H9 (cell line): Measurements from ENCODE around the gene TREML2. TPM values are rescaled to one million over a fixed set of nuclear protein-coding genes. Genes with fewer than 3 reads are reported as not detected.

ENCODE experiments used
- DNase-seq: peaks from one replicate; pipeline ENCODE4 v3.0.0-alpha.2; 2017
- H2AFZ ChIP-seq: one replicate; pipeline ENCODE4 v1.6.1; 2013; ENCODE audit warnings: mild to moderate bottlenecking, low read length, control low read depth, moderate library complexity
- H2AK5ac ChIP-seq: 2 replicates; pipeline ENCODE4 v1.6.1; 2013; ENCODE audit warnings: low read length, control low read depth, mixed read lengths; ENCODE audit not compliant: insufficient read length
- H2BK120ac ChIP-seq: one replicate; pipeline ENCODE4 v1.6.1; 2013; ENCODE audit warnings: low read depth, mild to moderate bottlenecking, low read length, control low read depth, inconsistent platforms; ENCODE audit not compliant: poor library complexity, severe bottlenecking
- H2BK12ac ChIP-seq: 2 replicates; pipeline ENCODE4 v1.6.1; 2013; ENCODE audit warnings: low read length, control low read depth, mixed read lengths, low read depth; ENCODE audit not compliant: insufficient read length
- H2BK15ac ChIP-seq: 2 replicates; pipeline ENCODE4 v1.6.1; 2013; ENCODE audit warnings: low read depth, low read length, control low read depth
- H2BK20ac ChIP-seq: one replicate; pipeline ENCODE4 v1.6.1; 2013; ENCODE audit warnings: low read depth, mild to moderate bottlenecking, low read length, control low read depth, inconsistent platforms; ENCODE audit not compliant: poor library complexity, severe bottlenecking
- H2BK5ac ChIP-seq: 2 replicates; pipeline ENCODE4 v1.6.1; 2013; ENCODE audit warnings: low read length, control low read depth, mixed read lengths; ENCODE audit not compliant: insufficient read length
- H3K14ac ChIP-seq: 2 replicates; pipeline ENCODE4 v1.6.1; 2013; ENCODE audit warnings: low read length, control low read depth; ENCODE audit not compliant: insufficient read depth
- H3K18ac ChIP-seq: 2 replicates; pipeline ENCODE4 v1.6.1; 2013; ENCODE audit warnings: low read depth, mild to moderate bottlenecking, mixed read lengths, low read length, control low read depth; ENCODE audit not compliant: insufficient read length
- H3K23ac ChIP-seq: 2 replicates; pipeline ENCODE4 v1.6.1; 2013; ENCODE audit warnings: low read length, control low read depth, mixed read lengths, low read depth; ENCODE audit not compliant: insufficient read length
- H3K23me2 ChIP-seq: 2 replicates; pipeline ENCODE4 v1.6.1; 2013; ENCODE audit warnings: low read depth, mild to moderate bottlenecking, mixed read lengths, low read length, control low read depth; ENCODE audit not compliant: insufficient read length, poor library complexity, severe bottlenecking
- H3K27ac ChIP-seq: 2 replicates; pipeline ENCODE4 v1.5.1; 2013; ENCODE audit warnings: low read length, control low read depth, mixed read lengths, low read depth; ENCODE audit not compliant: insufficient read length
- H3K27me3 ChIP-seq: 2 replicates; pipeline ENCODE4 v1.6.1; 2013; ENCODE audit warnings: low read length, control low read depth, inconsistent platforms; ENCODE audit not compliant: insufficient read depth
- H3K4ac ChIP-seq: 2 replicates; pipeline ENCODE4 v1.6.1; 2013; ENCODE audit warnings: low read depth, mild to moderate bottlenecking, control low read depth, inconsistent platforms, low read length, moderate library complexity
- H3K4me1 ChIP-seq: 2 replicates; pipeline ENCODE4 v1.6.1; 2013; ENCODE audit warnings: low read length, control low read depth, inconsistent platforms; ENCODE audit not compliant: insufficient read depth
- H3K4me2 ChIP-seq: 2 replicates; pipeline ENCODE4 v1.6.1; 2013; ENCODE audit warnings: low read length, control low read depth, mixed read lengths; ENCODE audit not compliant: insufficient read length, insufficient read depth
- H3K56ac ChIP-seq: 2 replicates; pipeline ENCODE4 v1.6.1; 2013; ENCODE audit warnings: low read depth, mild to moderate bottlenecking, mixed read lengths, low read length, control low read depth; ENCODE audit not compliant: insufficient read length
- H3K79me1 ChIP-seq: 2 replicates; pipeline ENCODE4 v1.6.1; 2013; ENCODE audit warnings: low read depth, mild to moderate bottlenecking, moderate library complexity, low read length, control low read depth, inconsistent platforms; ENCODE audit not compliant: insufficient read depth, poor library complexity, severe bottlenecking
- H3K79me2 ChIP-seq: 2 replicates; pipeline ENCODE4 v1.6.1; 2013; ENCODE audit warnings: low read length, control low read depth, inconsistent platforms; ENCODE audit not compliant: insufficient read depth
- H3K9ac ChIP-seq: 2 replicates; pipeline ENCODE4 v1.6.1; 2013; ENCODE audit warnings: low read length, control low read depth, mixed read lengths; ENCODE audit not compliant: insufficient read length; ENCODE audit errors: extremely low read depth
- H3K9me3 ChIP-seq: one replicate; pipeline ENCODE4 v1.6.1; 2013; ENCODE audit warnings: low read depth, low read length, inconsistent platforms; ENCODE audit not compliant: control insufficient read depth
- H3T11ph ChIP-seq: one replicate; pipeline ENCODE4 v1.6.1; 2013; ENCODE audit warnings: mild to moderate bottlenecking, low read length, control low read depth, inconsistent platforms
- H4K20me1 ChIP-seq: one replicate; pipeline ENCODE4 v1.6.1; 2013; ENCODE audit not compliant: control insufficient read depth, insufficient read length, insufficient read depth
- H4K5ac ChIP-seq: 2 replicates; pipeline ENCODE4 v1.6.1; 2013; ENCODE audit warnings: low read depth, mild to moderate bottlenecking, mixed read lengths, low read length, control low read depth; ENCODE audit not compliant: insufficient read length
- H4K8ac ChIP-seq: replicated peaks from 2 replicates; pipeline ENCODE4 v1.6.1; 2013; ENCODE audit warnings: low read length, control low read depth, mixed read lengths, low read depth; ENCODE audit not compliant: insufficient read length
- H4K91ac ChIP-seq: 2 replicates; pipeline ENCODE4 v1.6.1; 2013; ENCODE audit warnings: low read depth, mild to moderate bottlenecking, moderate library complexity, mixed read lengths, low read length, control low read depth; ENCODE audit not compliant: insufficient read length
- H3K27ac Mint-ChIP-seq, 3 experiments: 2 replicates in 2 of 3; 3 replicates in 1 of 3; pipeline ENCODE4 v1.8.0; 2020 to 2021; ENCODE audit warnings: mixed read lengths in 3 of 3, mild to moderate bottlenecking in 1 of 3, moderate library complexity in 1 of 3
- H3K27me3 Mint-ChIP-seq: 2 replicates; pipeline ENCODE4 v1.8.0; 2021; ENCODE audit warnings: low read depth, mild to moderate bottlenecking, moderate library complexity, mixed read lengths
- H3K36me3 Mint-ChIP-seq, 3 experiments: 2 replicates in 2 of 3; 3 replicates in 1 of 3; pipeline ENCODE4 v1.8.0; 2020 to 2021; ENCODE audit warnings: low read depth in 3 of 3, mixed read lengths in 3 of 3; ENCODE audit not compliant: insufficient read depth in 1 of 3
- H3K4me1 Mint-ChIP-seq, 2 experiments: 2 replicates each; pipeline ENCODE4 v1.8.0; 2020; ENCODE audit warnings: mixed read lengths in 2 of 2
- H3K4me3 Mint-ChIP-seq, 2 experiments: 2 replicates in 1 of 2; 3 replicates in 1 of 2; pipeline ENCODE4 v1.8.0; 2020 to 2021; ENCODE audit warnings: mild to moderate bottlenecking in 2 of 2, mixed read lengths in 2 of 2, moderate library complexity in 1 of 2
- H3K9me3 Mint-ChIP-seq, 2 experiments: 2 replicates in 1 of 2; 3 replicates in 1 of 2; pipeline ENCODE4 v1.8.0; 2020; ENCODE audit warnings: mild to moderate bottlenecking in 2 of 2, mixed read lengths in 2 of 2, moderate library complexity in 1 of 2
- CTCF ChIP-seq: fragments of 200-600 bp; sonication (generic); conservative IDR thresholded peaks from 3 replicates; pipeline ENCODE4 v1.8.0; 2021; ENCODE audit warnings: antibody characterized with exemption, mild to moderate bottlenecking
- WGBS: extraction: QIAGEN DNeasy Blood & Tissue Kit; methylation state at CpG from one replicate; pipeline ENCODE4 v1.1.7; 2013; ENCODE audit warnings: missing lambda C conversion rate, low lambda C conversion rate, mixed read lengths; ENCODE audit not compliant: insufficient read length; ENCODE audit errors: extremely low coverage; 5-methylcytosine and 5-hydroxymethylcytosine counted together
- total RNA-seq: library from RNA; stranded (reverse); gene quantifications from 2 replicates; pipeline ENCODE4 v1.2.1, GENCODE V29; 2021

Gene TREML2
- total RNA-seq, 1 experiment from 2014 or later, result 0.07 TPM

DNA sequence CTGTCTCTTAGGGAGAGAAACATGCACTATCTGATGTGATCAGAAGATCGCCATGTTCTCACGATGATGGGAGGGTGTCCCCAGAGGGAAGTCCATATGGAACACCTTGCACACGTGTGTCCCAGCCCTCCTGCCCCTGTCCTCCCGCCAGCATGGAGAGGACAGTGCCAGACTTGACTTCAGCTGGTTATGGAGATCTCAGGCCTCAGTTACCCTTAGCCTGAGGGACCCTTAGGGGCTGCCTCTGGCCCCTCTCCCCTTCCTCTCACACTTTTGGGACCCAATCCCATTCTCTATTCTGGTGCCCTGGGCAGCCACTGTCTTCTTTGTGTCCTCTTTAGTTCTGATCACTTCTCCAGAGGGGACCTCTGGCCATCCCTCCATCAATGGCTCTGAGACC lies 28.8 kb upstream of the TREML2 start:
- no peaks in the 10 kb centered on the region for H3K9me3 Mint-ChIP-seq
- WGBS, result no CpG with 5 or more reads among the region's 4 CpGs

More for the DNA sequence above, 28.8 kb upstream of the TREML2 start:
- Mint-ChIP-seq H3K4me3 (no peak overlapping the region), H3K4me1 (peaks cover 6% of the 10 kb centered on the region in 2 experiments; a peak in 3 of 4 replicates), H3K27ac (no peak overlapping the region), H3K27me3 (peaks cover 8% of the 10 kb centered on the region; the same call in 1 of the 2 replicates), H3K36me3 (no peaks in the 10 kb centered on the region)
- no peak overlapping the region for H2AK5ac ChIP-seq
- H3K9me3 ChIP-seq, result no peaks in the 10 kb centered on the region
- DNase-seq, result no peak
- H2AFZ ChIP-seq, result no peak overlapping the region
- no peaks in the 10 kb centered on the region for H3K23me2 ChIP-seq
- H3K18ac ChIP-seq, result no peak overlapping the region
- H3K4me2 ChIP-seq, result no peak overlapping the region
- H4K91ac ChIP-seq, result no peak overlapping the region
- H4K8ac ChIP-seq, result no peak overlapping the region
- no peak overlapping the region for H2BK12ac ChIP-seq
- H3K56ac ChIP-seq, result no peak overlapping the region
- H2BK120ac ChIP-seq, result no peak overlapping the region
- H3K9ac ChIP-seq, result no peak overlapping the region
- H4K20me1 ChIP-seq, result no peaks in the 10 kb centered on the region
- H3K14ac ChIP-seq, result no peak overlapping the region
- H3K79me1 ChIP-seq, result no peaks in the 10 kb centered on the region
- H3K4ac ChIP-seq, result no peak overlapping the region
- no peak overlapping the region for H3T11ph ChIP-seq
- H3K79me2 ChIP-seq, result no peaks in the 10 kb centered on the region
- no peaks in the 10 kb centered on the region for H3K27me3 ChIP-seq
- no peak overlapping the region for H3K27ac ChIP-seq
- TF ChIP-seq CTCF, result no peak
- H2BK5ac ChIP-seq, result no peak overlapping the region
- no peaks in the 10 kb centered on the region for H3K4me1 ChIP-seq
- H2BK20ac ChIP-seq, result no peak overlapping the region
- no peak overlapping the region for H4K5ac ChIP-seq
- H2BK15ac ChIP-seq, result no peak overlapping the region
- H3K23ac ChIP-seq, result no peak overlapping the region
